ENCODE results near the gene DYRK4.

The DYRK4 gene

DNA sequence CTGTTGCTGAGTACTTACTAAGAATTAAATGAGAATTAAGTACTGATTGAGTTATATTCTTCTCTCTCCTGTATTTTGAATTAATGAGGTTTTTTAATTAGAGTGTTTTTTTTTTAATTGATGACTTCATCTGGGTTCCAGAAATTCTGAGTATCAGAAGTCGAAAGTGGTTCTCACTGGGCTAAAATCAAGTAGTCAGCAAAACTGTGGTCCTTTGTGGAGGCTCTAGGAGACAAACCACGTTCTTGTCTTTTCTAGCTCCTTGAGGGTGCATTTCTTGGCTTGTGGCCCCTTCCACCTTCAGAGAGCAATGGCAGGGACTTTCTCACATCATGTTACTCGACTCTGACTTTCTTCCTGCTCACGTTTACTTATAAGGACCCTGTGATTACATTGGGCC is 8.1 kb upstream of the DYRK4 start:
- H3K4me3 ChIP-seq (replicated peaks; ENCODE audit: insufficient read depth, low read length): no peak overlapping the region
- no peak for TF ChIP-seq GABPA (IDR thresholded peaks at IDR 0.05; ENCODE audit: low read depth)
- TF ChIP-seq, protein P1, sequence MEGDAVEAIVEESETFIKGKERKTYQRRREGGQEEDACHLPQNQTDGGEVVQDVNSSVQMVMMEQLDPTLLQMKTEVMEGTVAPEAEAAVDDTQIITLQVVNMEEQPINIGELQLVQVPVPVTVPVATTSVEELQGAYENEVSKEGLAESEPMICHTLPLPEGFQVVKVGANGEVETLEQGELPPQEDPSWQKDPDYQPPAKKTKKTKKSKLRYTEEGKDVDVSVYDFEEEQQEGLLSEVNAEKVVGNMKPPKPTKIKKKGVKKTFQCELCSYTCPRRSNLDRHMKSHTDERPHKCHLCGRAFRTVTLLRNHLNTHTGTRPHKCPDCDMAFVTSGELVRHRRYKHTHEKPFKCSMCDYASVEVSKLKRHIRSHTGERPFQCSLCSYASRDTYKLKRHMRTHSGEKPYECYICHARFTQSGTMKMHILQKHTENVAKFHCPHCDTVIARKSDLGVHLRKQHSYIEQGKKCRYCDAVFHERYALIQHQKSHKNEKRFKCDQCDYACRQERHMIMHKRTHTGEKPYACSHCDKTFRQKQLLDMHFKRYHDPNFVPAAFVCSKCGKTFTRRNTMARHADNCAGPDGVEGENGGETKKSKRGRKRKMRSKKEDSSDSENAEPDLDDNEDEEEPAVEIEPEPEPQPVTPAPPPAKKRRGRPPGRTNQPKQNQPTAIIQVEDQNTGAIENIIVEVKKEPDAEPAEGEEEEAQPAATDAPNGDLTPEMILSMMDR (IDR thresholded peaks at IDR 0.05; ENCODE audit: insufficient read depth, low read length): no peak
- TF ChIP-seq, protein P2, sequence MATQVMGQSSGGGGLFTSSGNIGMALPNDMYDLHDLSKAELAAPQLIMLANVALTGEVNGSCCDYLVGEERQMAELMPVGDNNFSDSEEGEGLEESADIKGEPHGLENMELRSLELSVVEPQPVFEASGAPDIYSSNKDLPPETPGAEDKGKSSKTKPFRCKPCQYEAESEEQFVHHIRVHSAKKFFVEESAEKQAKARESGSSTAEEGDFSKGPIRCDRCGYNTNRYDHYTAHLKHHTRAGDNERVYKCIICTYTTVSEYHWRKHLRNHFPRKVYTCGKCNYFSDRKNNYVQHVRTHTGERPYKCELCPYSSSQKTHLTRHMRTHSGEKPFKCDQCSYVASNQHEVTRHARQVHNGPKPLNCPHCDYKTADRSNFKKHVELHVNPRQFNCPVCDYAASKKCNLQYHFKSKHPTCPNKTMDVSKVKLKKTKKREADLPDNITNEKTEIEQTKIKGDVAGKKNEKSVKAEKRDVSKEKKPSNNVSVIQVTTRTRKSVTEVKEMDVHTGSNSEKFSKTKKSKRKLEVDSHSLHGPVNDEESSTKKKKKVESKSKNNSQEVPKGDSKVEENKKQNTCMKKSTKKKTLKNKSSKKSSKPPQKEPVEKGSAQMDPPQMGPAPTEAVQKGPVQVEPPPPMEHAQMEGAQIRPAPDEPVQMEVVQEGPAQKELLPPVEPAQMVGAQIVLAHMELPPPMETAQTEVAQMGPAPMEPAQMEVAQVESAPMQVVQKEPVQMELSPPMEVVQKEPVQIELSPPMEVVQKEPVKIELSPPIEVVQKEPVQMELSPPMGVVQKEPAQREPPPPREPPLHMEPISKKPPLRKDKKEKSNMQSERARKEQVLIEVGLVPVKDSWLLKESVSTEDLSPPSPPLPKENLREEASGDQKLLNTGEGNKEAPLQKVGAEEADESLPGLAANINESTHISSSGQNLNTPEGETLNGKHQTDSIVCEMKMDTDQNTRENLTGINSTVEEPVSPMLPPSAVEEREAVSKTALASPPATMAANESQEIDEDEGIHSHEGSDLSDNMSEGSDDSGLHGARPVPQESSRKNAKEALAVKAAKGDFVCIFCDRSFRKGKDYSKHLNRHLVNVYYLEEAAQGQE (IDR thresholded peaks at IDR 0.05; ENCODE audit: insufficient replicate concordance, low read depth): no peak
- no peak for TF ChIP-seq SPI1 (IDR thresholded peaks at IDR 0.05; ENCODE audit: borderline replicate concordance, low read depth)
- TF ChIP-seq POLR2AphosphoS5 (IDR thresholded peaks at IDR 0.05; ENCODE audit: low read depth): no peak
- no peak overlapping the region for H3K27ac ChIP-seq (replicated peaks)
- DNase-seq (ENCODE audit: low read depth in 1 of 2, low spot score in 1 of 2): no peak
- H3K27me3 ChIP-seq (ENCODE audit: insufficient read depth, poor library complexity, severe bottlenecking): no peaks in the 10 kb centered on the region

DNA sequence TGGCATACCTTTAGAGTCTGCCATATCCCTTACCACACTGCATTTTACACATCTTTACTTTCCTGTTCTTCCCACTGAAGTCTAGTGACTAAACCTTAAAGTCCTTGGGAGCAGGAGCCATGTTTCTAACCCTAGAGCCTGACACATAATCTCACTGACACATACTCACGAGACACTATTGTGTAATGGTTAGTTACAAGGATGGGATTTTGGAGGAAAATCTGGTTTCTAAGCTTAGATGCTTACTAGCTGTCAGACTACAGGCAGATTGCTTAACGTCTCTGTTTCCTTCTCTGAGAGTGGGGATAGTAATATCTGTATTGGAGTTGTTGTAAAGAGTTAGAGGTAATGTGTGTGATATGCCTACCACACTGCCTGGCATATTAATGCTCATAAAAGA is 6.2 kb upstream of the DYRK4 start:
- TF ChIP-seq, protein P2 (IDR thresholded peaks at IDR 0.05; ENCODE audit: insufficient replicate concordance, low read depth): no peak
- TF ChIP-seq, protein P1 (IDR thresholded peaks at IDR 0.05; ENCODE audit: insufficient read depth, low read length): no peak
- TF ChIP-seq POLR2AphosphoS5 (IDR thresholded peaks at IDR 0.05; ENCODE audit: low read depth): no peak
- TF ChIP-seq SPI1 (IDR thresholded peaks at IDR 0.05; ENCODE audit: borderline replicate concordance, low read depth): no peak
- TF ChIP-seq GABPA (IDR thresholded peaks at IDR 0.05; ENCODE audit: low read depth): no peak
- Histone ChIP-seq H3K27ac (replicated peaks) (no peak overlapping the region), H3K4me3 (replicated peaks; ENCODE audit: insufficient read depth, low read length) (no peak overlapping the region), H3K27me3 (ENCODE audit: insufficient read depth, poor library complexity, severe bottlenecking) (no peaks in the 10 kb centered on the region)
- peak in 1 of 2 experiments; percentile 25 for DNase-seq (ENCODE audit: low read depth in 1 of 2, low spot score in 1 of 2)

DNA sequence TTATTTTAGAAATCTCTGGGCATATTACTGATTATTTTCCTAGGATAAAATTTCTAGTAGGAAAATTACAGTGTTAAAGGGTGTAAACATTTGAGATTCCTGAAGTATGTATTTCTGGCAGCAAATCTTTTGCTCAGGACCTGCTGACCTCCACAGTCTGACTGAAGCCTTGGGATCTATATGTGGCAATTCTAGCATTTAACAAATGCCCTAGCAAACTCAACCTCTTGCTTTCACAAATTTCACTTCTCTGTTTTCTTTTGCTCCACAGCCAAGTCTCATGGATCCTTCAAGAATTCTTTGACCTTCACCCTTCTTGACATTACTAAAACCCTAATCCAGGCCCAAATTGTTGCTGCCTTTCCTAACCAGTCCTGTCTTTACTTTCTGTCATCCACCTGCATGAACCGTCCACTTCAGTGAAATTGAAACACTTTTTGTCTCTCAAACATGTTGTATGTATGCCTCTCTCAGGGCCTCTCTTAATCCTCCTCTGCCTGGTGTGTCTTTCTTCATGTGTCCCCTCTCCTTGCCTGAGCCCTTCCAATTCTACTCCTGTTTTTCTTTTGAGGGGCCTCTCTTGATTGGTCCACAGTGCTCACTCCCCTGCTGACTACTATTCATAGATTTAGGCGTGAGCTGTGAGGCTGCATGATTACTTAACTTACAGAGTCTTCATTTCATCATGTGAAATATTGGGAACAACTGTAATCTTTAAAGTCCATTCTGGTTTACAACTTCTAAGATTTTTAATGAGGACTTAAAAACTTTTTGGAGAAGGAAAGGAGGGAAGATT is 5.1 kb upstream of the DYRK4 start:
- no peak overlapping the region for H3K27ac ChIP-seq (replicated peaks)
- DNase-seq (ENCODE audit: low read depth in 1 of 2, low spot score in 1 of 2): no peak
- no peaks in the 10 kb centered on the region for H3K27me3 ChIP-seq (ENCODE audit: insufficient read depth, poor library complexity, severe bottlenecking)
- TF ChIP-seq, protein P1 (IDR thresholded peaks at IDR 0.05; ENCODE audit: insufficient read depth, low read length): no peak
- H3K4me3 ChIP-seq (replicated peaks; ENCODE audit: insufficient read depth, low read length): no peak overlapping the region

DNA sequence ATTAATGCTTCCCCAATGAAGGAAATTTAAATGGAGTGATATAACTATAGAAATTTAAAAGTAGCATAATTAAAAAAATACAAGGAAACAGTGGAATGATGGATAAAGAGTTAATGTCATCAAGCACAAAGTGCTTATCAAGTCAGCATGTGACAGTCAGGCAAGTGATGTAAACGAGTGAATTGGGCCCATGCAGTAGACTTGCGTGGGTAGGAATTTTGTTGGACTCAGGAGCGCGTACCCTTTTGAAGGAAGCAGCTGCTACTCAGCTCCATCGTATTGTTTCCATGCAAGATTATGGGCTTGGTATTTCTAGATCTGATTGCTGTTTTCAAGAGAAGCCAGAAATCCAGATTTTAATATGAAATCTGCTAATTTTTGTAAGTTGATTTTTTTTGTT is 4.4 kb upstream of the DYRK4 start:
- TF ChIP-seq SPI1 (IDR thresholded peaks at IDR 0.05; ENCODE audit: borderline replicate concordance, low read depth): no peak
- TF ChIP-seq GABPA (IDR thresholded peaks at IDR 0.05; ENCODE audit: low read depth): no peak
- TF ChIP-seq, protein P2 (IDR thresholded peaks at IDR 0.05; ENCODE audit: insufficient replicate concordance, low read depth): no peak
- TF ChIP-seq, protein P1 (IDR thresholded peaks at IDR 0.05; ENCODE audit: insufficient read depth, low read length): no peak
- TF ChIP-seq POLR2AphosphoS5 (IDR thresholded peaks at IDR 0.05; ENCODE audit: low read depth): no peak
- no peak overlapping the region for H3K27ac ChIP-seq (replicated peaks)
- no peaks in the 10 kb centered on the region for H3K27me3 ChIP-seq (ENCODE audit: insufficient read depth, poor library complexity, severe bottlenecking)

More for the DNA sequence above, 4.4 kb upstream of the DYRK4 start:
- no peak overlapping the region for H3K4me3 ChIP-seq (replicated peaks; ENCODE audit: insufficient read depth, low read length)
- no peak for DNase-seq (ENCODE audit: low read depth in 1 of 2, low spot score in 1 of 2)
